Brain microvascular endothelial cell (primary cell): ENCODE results near the gene HYLS1.

ENCODE experiments used
- DNase-seq: peaks from one replicate; pipeline ENCODE4 v3.0.0-alpha.2; 2020
- H3K27ac ChIP-seq: fragments of 250-450 bp; sonication (Bioruptor Pico); 2 replicates; pipeline ENCODE4 v1.5.1; 2020; ENCODE audit warnings: mild to moderate bottlenecking, moderate library complexity
- H3K27me3 ChIP-seq: fragments of 250-450 bp; sonication (Bioruptor Pico); replicated peaks from 2 replicates; pipeline ENCODE4 v1.5.1; 2020; ENCODE audit warnings: mild to moderate bottlenecking
- H3K36me3 ChIP-seq: fragments of 250-450 bp; sonication (Bioruptor Pico); replicated peaks from 2 replicates; pipeline ENCODE4 v1.5.1; 2020; ENCODE audit warnings: mild to moderate bottlenecking
- H3K4me3 ChIP-seq: 2 replicates; pipeline ENCODE4 v1.5.1; 2011; ENCODE audit warnings: low read depth, mild to moderate bottlenecking, control low read depth, low read length, moderate library complexity
- in situ Hi-C: cut with HindIII; loops from 2 replicates; pipeline ENCODE4 v1.10.0; 2017; ENCODE audit warnings: low sequenced_read_pairs, low pct_ligation_motif_present
- TF ChIP-seq, protein P1 (sequence below): IDR thresholded peaks from 2 replicates; pipeline ENCODE4 v1.5.1; 2011; ENCODE audit warnings: low read depth, mild to moderate bottlenecking, moderate library complexity, low read length, control low read depth, inconsistent platforms; ENCODE audit errors: missing control alignments

Gene HYLS1

DNA sequence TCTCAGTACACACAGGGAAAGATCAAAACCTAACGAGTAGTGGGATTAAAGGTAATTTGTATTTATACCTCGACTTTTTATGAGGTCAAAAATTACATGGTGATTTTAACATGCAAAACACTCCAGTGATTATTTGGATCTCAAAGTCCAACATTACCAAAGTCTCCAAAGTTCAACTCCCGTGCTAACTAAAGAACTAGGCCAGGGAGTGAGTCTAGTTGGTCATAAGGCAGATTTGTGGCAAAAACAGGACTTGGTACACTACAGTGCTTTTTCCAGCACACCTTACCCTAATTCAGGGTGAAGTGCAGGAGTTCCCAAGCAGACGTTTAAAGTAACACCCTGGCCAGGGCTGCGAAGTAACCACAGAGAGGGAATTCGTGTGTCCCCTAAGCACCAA is 14.4 kb downstream of the HYLS1 start:
- in situ Hi-C loops, result no loop called here
- TF ChIP-seq, protein P1, sequence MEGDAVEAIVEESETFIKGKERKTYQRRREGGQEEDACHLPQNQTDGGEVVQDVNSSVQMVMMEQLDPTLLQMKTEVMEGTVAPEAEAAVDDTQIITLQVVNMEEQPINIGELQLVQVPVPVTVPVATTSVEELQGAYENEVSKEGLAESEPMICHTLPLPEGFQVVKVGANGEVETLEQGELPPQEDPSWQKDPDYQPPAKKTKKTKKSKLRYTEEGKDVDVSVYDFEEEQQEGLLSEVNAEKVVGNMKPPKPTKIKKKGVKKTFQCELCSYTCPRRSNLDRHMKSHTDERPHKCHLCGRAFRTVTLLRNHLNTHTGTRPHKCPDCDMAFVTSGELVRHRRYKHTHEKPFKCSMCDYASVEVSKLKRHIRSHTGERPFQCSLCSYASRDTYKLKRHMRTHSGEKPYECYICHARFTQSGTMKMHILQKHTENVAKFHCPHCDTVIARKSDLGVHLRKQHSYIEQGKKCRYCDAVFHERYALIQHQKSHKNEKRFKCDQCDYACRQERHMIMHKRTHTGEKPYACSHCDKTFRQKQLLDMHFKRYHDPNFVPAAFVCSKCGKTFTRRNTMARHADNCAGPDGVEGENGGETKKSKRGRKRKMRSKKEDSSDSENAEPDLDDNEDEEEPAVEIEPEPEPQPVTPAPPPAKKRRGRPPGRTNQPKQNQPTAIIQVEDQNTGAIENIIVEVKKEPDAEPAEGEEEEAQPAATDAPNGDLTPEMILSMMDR, result no peak
- Histone ChIP-seq H3K27me3 (peaks cover 8% of the 10 kb centered on the region), H3K27ac (no peak overlapping the region), H3K36me3 (no peaks in the 10 kb centered on the region), H3K4me3 (no peak overlapping the region)
- no peak for DNase-seq

DNA sequence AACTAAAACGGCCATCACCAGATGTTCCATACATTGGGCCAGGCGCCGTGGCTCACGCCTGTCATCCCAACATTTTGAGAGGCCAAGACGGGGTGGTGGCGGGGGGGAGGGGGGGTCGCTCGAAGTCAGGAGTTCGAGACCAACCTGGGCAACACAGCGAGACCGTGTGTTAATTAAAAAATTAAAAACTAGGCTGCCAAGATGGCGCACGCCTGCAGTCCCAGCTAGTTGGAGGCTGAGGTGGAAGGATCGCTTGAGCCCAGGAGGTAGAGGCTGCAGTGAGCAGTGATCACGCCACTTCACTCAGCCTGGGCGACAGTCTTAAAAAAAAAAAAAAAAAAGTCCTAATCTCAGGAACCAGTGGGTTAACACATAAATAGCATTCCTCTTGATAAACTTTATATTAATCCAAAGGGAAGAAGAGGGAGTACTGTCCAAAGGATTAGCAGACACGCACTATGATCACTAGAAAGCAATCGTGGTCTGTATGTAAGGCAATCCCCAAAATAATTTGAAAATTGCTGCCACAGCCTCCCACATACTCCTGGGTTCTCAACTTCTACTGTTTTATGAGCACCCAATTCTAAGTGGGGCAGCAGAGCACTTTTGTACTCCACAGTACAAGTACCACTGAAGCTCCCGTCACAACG is 14.9 kb downstream of the HYLS1 start:
- TF ChIP-seq, protein P1, result no peak
- H3K4me3 ChIP-seq, result peak overlapping the region; percentile 84
- no peak for DNase-seq
- H3K36me3 ChIP-seq, result no peaks in the 10 kb centered on the region
- H3K27ac ChIP-seq, result peak overlapping the region; percentile 22
- in situ Hi-C loops, result no loop called here
- H3K27me3 ChIP-seq, result peaks cover 8% of the 10 kb centered on the region

DNA sequence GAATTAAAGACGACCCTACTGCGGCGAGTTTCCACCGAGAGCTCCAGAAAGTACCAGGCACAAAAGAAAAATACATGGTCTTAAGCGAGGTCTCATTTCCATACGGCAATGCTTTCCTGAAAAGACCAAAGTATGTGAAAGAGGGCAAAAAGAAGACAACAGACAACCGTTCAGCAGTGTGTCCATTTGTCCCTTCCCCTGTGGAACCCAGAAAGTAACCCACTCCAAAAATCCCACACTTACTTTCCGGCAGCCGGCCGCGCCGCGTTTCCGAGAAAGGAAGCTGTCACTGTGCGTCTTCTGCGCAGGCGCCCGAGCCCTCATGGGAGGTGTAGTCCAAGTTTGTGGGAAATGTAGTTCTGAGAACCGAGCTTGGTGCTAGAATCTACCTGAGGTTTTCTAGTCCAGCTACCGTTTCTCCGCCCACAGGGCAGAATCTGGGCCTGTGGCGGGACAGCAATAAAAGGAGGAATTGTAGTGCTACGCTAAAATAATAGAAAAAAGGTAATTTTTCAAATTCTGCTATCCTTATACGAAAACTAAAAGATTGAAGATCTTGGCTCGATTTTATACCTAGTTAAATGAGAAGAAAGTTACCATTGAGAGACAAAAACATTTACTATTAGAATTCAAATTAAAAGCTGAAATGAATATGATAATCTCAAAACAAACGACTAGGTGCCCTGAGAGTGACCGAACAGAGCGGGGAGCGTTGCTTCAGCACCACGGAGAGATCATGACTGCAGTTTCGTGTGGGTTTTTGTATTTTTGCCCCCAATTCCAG is 15.7 kb downstream of the HYLS1 start, which contains the start of gene PUS3:
TSS of gene PUS3 (minus strand) at position 280 of the 784 bp plus-strand sequence. CDS start 6,922 bp downstream, outside the sequence.
- Histone ChIP-seq H3K27me3 (peaks cover 8% of the 10 kb centered on the region), H3K4me3 (peak within 1 kb of the TSS; percentile 84), H3K36me3 (no peaks in the 10 kb centered on the region), H3K27ac (peak within 1 kb of the TSS; percentile 22)
- in situ Hi-C loops, result no loop called here
- peak; percentile 85 for DNase-seq
- TF ChIP-seq, protein P1, result no peak

DNA sequence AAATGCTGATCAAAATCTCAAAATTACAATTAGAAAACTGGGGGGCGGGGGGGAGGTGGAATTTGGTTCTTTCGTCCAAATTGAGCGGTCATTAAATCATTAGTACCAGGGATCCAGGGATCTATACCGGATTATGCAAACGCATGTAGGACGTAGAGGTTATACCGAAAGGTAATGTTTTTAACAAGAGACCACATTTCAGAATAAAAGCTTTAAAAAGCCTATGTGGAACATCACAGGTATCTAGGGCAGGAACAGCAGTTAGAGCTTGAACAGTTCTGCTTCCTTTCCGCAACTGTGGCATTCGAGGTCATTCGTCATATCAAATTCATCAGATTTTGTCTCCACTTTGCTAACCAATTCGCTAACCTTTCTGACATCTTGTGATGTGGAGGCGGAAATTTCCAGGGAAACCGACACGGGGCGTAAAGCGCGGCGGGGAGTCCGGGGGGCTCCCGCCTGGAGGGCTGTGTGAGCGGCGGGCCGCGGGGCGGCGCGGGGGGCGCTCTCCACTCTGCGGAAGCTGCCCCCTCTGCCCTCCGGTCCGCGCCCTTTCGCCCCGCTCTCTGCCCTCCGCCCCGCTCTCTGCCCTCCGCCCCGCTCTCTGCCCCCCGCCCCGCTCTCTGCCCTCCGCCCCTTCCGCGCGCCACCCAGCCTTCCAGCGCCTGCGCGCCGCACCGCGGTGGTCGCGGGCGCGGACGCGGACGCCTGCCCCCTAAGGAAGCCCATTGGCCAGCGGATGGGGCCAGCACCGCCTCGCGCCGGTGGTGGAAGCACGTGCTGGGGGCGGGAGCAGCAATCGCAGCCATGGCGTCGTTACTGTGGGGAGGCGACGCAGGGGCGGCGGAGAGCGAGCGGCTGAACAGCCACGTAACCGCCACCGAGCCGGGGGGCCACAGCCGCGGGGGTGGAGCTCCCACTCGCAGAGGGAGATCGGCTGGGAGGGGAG is 16.5 kb downstream of the HYLS1 start, which contains the start of gene DDX25:
TSS of gene DDX25 (plus strand) at position 798 of the 949 bp plus-strand sequence. CDS start at position 808, 10 bp downstream.
- H3K4me3 ChIP-seq, result peak within 1 kb of the TSS; percentile 84
- H3K27me3 ChIP-seq, result peaks cover 8% of the 10 kb centered on the region
- H3K27ac ChIP-seq, result no peak within 1 kb of the TSS
- in situ Hi-C loops, result no loop called here
- H3K36me3 ChIP-seq, result no peaks in the 10 kb centered on the region
- TF ChIP-seq, protein P1, result no peak
- DNase-seq, result no peak

DNA sequence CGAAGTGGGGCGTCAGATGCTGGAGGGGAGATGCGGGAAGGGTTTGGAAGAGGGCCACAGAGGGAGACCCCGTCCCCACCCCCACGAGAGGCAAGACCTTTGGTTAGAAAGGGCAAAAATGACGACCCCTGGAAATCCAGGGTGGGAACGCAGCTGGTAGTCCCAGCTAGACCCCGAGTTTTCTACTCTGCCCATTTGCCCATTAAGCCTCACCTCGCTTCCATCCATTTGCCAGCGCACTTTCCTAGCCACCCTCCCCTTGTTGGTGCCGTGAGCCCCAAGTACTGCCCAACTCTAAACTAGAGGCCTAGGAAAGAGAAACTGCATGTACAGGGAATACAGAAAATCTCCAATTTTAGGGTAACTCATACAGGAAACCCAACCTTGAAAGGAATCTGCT is 17.2 kb downstream of the HYLS1 start:
- no peak for DNase-seq
- Histone ChIP-seq H3K4me3 (no peak overlapping the region), H3K27me3 (peaks cover 8% of the 10 kb centered on the region), H3K36me3 (no peaks in the 10 kb centered on the region), H3K27ac (no peak overlapping the region)
- in situ Hi-C loops, result no loop called here
- TF ChIP-seq, protein P1, result no peak
